ENCODE results near the gene SP6.

Gene SP6

GRCh38 chr17:47844814-47845715 is 5.9 kb downstream of the SP6 start:
- no peak for TF ChIP-seq CTCF (IDR thresholded peaks at IDR 0.05; ENCODE audit: control extremely low read depth, extremely low read depth, low read depth, missing control alignments)
- DNase-seq (ENCODE audit: extremely low spot score), result no peak
- POLR2A ChIA-PET, result no interaction called here
- CTCF ChIA-PET, result interaction anchor here (0.7 to 25.0 kb wide), 16 partner anchors 8 to 777 kb away, joined by 3 to 687 read pairs (median 4); partner anchors contain the start of genes CDK5RAP3, LRRC46, MRPL10 and OSBPL7

GRCh38 chr17:47844227-47844626 is 6.7 kb downstream of the SP6 start:
- no peak for TF ChIP-seq CTCF (IDR thresholded peaks at IDR 0.05; ENCODE audit: control extremely low read depth, extremely low read depth, low read depth, missing control alignments)
- ChIA-PET CTCF (interaction anchor here (1.0 to 25.0 kb wide), 12 partner anchors 12 to 778 kb away, joined by 3 to 687 read pairs (median 6); partner anchors contain the start of genes CDK5RAP3, LRRC46, MRPL10 and SP2), POLR2A (no interaction called here)
- DNase-seq (ENCODE audit: extremely low spot score), result no peak

- ChIA-PET POLR2A (interaction anchor here (0.5 to 0.7 kb wide), 2 partner anchors 62 to 169 kb away, joined by 3 read pairs; no protein-coding TSS in a partner anchor), CTCF (interaction anchor here (0.7 to 25.0 kb wide), 24 partner anchors 9 to 779 kb away, joined by 3 to 687 read pairs (median 4); partner anchors contain the start of genes CDK5RAP3, LRRC46, MRPL10 and PNPO)
- no peak for DNase-seq (ENCODE audit: extremely low spot score)
- no peak for TF ChIP-seq CTCF (IDR thresholded peaks at IDR 0.05; ENCODE audit: control extremely low read depth, extremely low read depth, low read depth, missing control alignments)
Observed at GRCh38 chr17:47843391-47843730, 7.6 kb downstream of the SP6 start.

GRCh38 chr17:47841488-47842291 is 9.3 kb downstream of the SP6 start:
- POLR2A ChIA-PET, result no interaction called here
- CTCF ChIA-PET, result interaction anchor here (0.9 to 25.0 kb wide), 33 partner anchors 12 to 193 kb away, joined by 3 to 687 read pairs (median 4); partner anchors contain the start of genes CDK5RAP3, KPNB1, LRRC46 and MRPL10
- DNase-seq (ENCODE audit: extremely low spot score), result no peak
- no peak for TF ChIP-seq CTCF (IDR thresholded peaks at IDR 0.05; ENCODE audit: control extremely low read depth, extremely low read depth, low read depth, missing control alignments)

- POLR2A ChIA-PET, result no interaction called here
- peak; percentile 95 for TF ChIP-seq CTCF (IDR thresholded peaks at IDR 0.05; ENCODE audit: control extremely low read depth, extremely low read depth, low read depth, missing control alignments)
- CTCF ChIA-PET, result interaction anchor here (0.7 to 25.0 kb wide), 30 partner anchors 11 to 194 kb away, joined by 3 to 687 read pairs (median 4); partner anchors contain the start of genes CDK5RAP3, KPNB1, LRRC46 and MRPL10
- peak; percentile 93 for DNase-seq (ENCODE audit: extremely low spot score)
Observed at GRCh38 chr17:47840742-47841487, 10.0 kb downstream of the SP6 start, which contains the start of gene SCRN2. Gene SCRN2 (minus strand): TSS chr17:47841273. CDS start chr17:47840843, 430 bp downstream.

Data from GM10248 (cell line).